Stimulated activated CD4-positive, alpha-beta T cell treated with anti-CD3 and anti-CD28 coated beads, Interleukin-4, amount 100 ng/mL, for 24 hours (primary cell): ENCODE measurements around the gene PRR5.
"Not testable (repeated sequence)": the region's sequence is repeated elsewhere in the genome, so short reads cannot be mapped to it uniquely, and the experiment has no call there.

Source experiments
- DNase-seq: peaks from one replicate; pipeline ENCODE4 v3.0.0-alpha.2; 2020

The PRR5 gene, protein sequence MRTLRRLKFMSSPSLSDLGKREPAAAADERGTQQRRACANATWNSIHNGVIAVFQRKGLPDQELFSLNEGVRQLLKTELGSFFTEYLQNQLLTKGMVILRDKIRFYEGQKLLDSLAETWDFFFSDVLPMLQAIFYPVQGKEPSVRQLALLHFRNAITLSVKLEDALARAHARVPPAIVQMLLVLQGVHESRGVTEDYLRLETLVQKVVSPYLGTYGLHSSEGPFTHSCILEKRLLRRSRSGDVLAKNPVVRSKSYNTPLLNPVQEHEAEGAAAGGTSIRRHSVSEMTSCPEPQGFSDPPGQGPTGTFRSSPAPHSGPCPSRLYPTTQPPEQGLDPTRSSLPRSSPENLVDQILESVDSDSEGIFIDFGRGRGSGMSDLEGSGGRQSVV

DNA sequence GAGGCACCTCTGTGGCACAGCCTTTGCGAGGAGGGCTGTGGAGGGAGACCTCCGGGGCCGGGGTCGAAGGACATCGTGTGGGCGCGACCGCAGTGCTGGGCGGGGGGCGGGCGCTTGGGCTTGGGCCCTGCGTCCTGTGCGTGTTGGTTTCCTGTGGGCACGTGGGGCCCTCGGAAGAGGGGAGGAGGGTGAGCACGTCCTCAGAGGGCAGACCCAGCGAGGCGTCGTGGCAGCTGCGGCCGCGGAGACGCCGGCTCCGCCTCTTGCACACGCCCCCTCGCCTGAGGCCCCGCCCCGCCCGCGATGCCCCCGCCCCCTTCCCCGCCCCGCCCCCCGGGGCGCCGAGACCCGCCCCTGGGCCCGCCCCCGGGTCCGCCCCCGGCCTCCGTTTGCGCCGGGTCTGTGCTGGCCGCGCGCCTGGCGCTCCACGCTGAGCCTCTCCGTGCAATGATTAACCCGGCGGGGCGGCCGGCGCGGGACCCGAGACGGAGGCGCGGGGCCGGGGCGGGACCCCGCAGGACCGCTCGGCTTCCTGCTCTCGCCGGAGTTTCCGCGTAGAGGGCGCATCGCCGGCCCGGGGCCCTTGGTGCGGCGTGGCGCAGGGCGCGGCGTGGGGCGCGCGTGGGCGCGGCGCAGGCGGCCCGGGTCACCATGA, at the start of gene PRR5:
Gene PRR5 (plus strand): TSS at position 381 of the 655 bp plus-strand sequence. CDS start 271 bp downstream, at position 652.
- peak; percentile 77 for DNase-seq

DNA sequence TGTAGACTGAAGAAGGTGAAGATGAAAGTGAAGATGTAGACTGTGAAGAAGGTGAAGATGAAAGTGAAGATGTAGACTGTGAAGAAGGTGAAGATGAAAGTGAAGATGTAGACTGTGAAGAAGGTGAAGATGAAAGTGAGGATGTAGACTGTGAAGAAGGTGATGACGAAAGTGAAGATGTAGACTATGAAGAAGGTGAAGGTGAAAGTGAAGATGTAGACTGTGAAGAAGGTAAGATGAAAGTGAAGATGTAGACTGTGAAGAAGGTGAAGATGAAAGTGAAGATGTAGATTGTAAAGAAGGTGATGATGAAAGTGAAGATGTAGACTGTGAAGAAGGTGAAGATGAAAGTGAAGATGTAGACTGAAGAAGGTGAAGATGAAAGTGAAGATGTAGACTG, 49.1 kb upstream of the PRR5 start:
- not testable (repeated sequence) for DNase-seq

DNA sequence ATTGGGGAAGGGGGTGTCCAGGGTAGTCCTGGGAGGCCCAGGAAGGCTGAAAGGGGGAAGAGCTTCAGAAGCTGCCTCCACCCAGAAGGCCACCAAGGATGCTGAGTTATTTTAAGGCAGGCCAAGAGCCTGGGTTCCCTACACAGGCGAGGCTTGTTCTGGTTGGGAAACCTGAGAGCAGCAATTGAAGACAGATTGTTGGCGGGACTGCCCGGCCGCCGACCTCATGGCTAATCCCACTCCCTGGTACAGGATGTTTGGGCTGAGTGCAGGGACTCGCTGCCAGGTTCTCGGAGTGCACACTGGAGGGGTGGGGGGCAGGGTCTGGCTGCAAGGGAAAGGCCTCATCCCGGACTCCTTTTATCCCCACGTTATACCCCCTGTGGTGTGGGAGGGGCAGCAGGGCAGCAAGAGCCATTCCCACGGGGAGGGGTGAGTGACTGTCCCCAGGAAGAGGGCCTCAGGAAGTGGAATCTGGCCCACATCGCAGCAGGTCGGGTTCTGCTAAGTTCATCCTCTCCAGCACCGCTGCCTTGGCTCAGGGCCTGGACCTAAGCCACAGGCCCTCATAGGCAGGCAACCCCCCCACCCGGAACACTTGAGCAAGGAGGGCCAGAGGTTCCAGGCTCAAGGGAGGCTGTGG, 43.6 kb upstream of the PRR5 start:
- DNase-seq = no peak

DNA sequence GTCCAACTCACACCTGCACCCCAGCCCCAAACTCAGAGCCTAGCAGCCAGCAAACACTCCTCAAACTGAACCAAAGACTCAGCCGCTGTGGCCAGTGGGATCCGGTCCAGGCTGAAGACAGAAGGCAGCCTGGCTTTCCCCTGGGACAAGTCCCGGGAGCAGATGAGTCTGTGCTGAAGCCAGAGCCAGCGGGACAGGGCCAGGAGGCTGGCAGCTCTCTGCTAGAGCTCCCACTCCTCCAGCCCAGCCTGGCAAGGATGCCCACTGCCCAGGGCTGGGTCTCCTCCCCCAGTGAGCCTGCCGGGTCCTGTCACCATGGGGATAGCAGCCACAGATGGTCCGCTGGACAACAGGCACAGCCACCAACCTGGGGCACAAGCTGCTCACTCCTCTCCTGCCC, 42.9 kb upstream of the PRR5 start:
- no peak for DNase-seq

DNA sequence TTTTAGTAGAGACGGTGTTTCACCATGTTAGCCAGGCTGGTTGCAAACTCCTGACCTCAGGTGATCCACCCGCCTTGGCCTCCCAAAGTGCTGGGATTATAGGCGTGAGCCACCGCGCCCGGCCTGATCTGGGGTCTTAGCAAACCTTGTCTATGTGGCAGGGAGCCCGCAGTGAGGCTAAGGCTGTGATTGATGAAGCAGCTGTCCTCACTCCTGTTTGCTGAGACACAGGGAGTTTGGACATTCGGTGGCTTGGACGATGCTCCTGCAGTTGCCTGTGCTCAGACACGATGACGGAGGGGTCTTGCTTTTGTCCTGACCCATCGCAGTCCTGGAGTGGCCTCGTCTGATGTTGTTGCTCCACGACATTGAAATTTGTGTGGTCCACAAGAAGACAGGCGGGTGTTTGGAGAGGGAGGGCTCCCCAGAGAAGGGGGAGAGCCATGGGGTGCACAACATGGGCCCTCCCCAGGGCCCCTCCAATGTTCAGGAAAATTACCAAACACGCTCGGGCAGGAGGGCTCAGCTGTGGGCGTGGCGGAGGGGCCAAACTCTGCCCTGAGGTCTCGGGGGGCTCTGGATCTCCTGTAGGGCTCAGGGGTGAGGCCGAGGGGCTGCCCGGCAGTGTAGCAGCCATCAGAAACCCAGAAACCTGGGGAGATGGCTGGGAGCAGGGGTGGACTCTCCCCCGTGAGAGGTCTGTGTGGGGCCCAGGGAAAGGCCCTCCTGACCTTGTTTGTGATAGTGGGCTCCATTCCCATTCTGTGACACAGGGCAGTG, 41.8 kb upstream of the PRR5 start:
- no peak for DNase-seq

DNA sequence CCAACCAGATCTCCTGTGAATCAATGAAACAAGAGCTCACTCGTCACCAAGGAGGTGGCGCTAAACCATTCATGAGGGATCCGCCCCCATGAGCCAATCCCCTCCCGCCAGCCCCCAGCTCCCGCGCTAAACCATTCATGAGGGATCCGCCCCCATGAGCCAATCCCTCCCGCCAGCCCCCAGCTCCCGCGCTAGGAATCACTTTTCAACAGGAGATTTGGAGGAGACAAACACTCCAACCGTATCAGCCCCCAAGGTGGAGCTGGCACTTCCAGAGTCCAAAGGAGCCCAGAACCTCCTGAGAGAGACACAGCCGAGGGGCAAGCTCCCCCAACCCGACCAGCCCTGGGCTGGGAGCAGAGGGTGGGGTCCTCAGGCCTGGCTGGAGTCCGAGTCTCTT, 40.9 kb upstream of the PRR5 start:
- no peak for DNase-seq

DNA sequence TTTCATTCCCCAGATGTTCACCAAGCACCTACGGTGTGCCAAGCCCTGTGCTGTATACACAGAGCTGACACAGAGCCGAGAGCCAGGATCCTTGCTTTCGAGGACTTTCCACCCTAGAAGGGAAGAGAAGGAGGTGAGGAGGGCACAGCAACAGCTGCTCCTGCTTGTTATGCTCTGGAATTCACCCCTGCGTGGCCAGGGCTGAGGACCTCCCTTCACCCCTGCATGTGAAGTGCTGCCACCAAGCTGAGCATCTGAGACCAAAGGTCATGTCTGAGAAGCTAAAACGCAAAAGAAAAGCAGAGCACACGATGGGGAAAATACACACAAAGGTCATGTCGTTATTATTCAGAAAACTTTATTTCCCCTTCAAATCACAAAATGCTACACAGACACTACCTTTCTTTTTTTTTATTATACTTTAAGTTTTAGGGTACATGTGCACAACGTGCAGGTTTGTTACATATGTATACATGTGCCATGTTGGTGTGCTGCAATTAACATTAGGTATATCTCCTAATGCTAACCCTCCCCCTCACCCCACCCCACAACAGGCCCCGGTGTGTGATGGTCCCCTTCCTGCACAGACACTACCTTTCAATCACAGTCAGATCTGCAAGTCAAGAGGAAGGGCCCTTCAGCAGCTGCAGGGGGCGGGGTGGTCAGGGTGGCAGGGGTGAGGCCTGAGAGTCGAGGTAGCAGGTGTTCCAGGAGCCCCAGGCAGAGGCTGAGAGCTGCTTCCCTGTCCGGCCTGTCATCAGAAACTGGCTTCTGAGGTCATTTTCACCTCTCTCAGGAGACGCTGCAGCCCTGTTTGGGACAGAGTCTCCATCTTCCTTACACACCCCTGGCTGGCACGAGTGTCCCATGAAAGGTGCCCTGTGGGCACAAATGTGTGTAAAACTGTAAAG, 40.1 kb upstream of the PRR5 start:
- no peak for DNase-seq

DNA sequence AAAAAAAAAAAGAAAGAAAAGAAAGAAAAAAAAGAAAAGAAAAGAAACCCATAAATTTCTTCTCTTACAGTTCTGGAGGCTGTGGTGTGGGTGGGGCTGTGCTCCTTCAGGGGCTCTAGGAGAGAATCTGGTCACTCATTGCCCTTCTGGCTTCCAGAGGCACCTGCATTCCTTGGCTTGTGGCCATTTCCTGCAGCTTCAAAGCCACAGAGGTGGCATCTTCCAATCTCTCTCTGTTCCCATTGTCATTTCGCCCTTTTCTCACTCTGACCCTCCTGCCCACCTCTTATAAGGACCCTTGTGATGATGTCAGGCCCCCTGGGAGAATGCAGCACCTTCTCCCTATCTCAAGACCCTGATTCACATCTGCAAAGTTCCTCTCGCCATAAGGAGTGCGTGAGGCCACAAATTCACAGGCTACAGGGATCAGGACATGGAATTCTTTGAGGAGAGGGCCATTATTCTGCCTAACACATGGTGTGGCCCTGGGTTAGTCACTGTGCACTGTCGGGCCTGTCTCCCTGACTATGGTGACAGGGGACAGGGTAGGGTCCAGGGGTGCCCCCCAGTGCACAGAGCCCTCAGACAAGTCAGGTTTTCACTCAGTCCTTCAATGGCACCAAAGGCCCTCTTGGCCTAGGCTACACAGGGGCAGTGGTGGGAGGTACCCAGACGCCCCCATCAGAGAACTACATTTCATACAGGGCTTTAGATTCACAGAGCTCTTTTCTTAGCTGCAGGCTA, 38.6 kb upstream of the PRR5 start:
- DNase-seq = no peak

DNA sequence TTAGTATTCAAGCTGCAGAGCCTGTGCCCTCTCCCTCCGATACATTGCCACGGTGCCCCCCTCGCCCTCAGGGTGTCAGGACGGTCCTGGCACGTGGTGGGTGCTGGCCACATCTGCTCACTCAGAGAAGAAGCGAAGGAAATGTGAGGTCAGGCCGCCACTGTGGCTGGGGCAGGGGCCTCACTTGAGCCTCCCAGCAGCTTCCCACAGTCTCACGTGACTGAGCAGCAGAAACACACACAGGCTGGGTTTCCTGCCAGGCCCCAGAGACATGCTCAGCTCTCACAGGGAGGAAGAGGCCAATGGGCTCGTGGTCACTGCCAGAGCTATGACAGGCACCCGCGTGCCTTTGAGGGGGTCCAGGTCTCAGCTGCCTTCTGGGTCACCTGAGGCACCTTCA, 37.9 kb upstream of the PRR5 start:
- DNase-seq = peak; percentile 40

DNA sequence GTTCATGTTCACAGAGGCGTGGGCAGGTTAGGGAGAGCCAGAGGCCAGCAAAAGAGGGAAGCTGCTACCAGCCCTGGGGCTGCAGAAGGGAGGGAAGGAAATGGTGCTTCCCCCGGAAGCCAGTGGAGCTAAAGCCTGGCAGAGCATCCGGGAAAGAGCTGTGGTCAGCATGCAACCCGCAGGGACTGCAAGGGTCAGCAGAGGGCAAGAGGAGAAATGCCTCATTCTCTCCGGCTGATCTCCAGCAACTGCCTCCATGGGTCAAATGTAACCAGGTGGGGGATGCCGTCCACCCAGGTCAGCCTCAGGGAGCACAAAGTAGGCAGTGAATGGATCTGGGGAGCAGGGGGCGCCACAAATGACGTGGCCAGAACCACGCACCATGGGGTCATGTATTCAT, 36.9 kb upstream of the PRR5 start:
- no peak for DNase-seq

DNA sequence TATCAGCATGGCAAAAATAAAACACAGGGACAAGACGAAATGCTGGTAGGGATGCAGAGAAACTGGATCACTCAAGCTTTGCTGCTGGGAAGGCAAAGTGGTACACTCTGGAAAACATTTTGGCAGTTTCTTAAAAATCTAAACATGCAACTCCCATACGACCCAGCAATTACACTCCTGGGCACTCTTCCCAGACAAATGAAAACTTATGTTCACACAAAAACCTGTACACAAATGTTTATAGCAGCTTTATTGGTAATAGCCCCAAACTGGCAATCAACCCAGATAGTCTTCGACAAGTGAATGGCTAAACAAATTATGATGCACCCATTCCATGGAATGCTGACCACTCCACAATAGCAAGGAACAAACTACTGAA, 35.8 kb upstream of the PRR5 start:
- no peak for DNase-seq

DNA sequence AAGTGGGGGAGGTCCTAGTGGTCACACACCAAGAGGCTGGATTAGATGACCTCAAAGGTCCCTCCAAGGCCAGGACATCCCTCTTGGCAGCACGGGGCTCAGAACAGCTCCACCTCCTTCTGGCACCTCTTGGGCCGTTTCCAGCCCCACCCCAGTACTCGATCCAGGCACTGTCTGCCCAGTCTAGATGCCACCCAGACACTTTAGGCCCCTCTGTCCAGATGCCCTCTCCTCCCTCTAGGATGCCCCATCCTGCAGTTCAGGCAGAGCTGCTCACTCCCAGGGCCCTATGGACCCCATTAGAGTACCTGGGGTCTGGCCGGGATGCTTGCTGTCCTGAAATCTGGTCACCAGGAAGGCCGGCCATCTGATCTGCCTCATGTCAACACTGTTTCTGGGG, 34.7 kb upstream of the PRR5 start:
- DNase-seq = no peak

DNA sequence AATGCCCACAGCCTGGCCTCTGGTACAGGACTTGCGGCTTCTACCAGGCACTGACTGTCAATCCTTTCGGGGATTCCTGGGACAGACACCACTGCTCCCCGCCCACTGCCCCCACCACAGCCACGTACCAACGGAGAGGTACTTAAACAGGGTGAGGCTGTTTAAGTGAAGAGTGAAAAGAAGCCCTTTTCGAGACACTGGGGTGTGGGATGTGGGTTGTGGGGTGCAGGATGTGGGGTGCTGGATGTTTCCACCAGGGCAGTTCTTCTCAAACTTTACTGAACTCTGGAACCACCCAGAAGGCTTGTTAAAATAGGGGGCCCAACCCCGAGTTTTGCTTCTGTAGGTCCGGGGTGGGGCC, 34.2 kb upstream of the PRR5 start:
- DNase-seq = peak; percentile 55

DNA sequence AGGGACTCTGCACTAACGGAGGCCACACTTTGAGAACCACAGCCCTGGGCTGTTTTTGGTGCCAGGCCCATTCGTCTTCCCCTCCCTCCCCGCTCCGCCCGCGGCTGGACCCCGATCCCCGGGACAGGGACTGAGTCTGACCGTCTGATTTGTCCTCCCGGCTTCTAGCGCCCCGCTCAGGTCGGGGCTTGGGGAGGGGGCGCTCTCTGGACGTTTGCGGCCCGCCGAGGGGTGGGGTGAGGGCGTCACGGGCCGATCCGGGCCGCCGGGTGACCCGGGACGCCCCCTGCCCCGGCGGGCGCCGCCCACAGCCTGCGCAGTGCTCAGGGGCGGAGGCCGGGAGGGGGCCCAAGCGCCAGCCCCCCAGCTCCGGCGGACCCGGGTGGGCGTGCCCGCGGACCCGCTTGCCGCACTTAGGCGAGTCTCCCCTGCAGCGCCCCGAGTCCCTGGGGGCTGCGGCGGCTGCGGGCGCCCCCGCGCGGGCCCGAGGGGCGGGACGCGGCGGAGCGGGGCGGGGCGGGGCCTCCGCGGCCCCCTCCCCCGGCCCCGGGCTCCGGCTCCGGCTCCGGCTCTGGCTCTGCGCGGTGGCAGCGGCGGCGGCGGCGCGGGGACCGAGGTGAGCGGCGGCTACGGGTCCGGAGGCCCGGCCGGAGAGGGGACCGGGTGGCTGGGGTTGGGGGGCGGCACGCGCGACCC, 33.7 kb upstream of the PRR5 start:
- DNase-seq = peak; percentile 24

DNA sequence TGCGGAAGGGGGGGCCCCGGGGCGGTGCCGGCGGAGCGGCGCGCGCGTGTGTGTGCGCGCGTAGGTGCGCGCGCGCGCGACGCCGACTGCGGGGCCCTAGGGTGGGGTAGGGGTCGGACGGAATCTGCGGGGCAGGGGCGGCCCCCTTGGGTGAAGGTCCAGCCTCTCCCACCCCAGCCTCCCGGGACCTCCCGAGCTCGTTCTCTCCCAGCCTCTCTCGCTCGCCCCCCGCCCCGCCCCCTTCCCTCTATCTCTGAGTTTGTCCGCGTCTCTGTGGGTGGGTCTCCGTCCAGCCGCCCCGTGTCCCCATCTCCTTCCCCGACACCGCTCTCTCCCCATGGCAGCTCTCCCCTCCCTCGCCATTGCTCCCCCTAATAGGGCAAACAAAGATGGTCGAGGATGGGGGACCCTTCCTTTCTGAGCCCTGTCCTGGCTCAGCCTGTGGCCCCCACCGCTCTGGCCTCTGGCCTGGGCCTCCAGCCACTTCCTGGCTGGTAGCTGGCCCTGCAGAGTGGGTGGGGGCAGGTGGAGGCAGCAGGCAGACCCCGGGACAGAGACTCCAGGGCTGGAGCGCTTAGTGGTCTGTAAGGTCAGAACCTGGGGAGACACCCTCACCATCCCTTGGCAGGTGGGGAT, 33.0 kb upstream of the PRR5 start:
- DNase-seq = no peak

DNA sequence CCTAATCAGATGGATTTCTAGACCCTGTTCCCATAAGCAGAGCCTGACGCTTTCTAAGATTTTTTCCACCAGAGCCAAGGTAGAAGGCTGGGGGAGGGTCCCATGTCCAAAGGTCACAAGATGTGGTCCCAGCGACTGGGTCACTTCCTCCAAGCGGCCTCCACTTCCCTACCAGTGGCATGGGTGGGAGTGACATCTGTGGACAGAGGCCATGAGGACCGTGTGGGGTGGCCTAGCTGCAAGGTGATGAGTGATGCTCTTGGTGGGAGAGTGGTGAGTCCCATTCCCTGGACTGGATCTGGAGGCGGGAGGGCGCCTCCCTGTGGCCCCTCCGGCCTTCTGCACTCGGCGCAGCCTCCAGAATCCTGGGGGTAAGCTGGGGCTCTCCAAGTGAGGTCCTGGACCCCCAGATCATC, 32.4 kb upstream of the PRR5 start:
- DNase-seq = no peak

DNA sequence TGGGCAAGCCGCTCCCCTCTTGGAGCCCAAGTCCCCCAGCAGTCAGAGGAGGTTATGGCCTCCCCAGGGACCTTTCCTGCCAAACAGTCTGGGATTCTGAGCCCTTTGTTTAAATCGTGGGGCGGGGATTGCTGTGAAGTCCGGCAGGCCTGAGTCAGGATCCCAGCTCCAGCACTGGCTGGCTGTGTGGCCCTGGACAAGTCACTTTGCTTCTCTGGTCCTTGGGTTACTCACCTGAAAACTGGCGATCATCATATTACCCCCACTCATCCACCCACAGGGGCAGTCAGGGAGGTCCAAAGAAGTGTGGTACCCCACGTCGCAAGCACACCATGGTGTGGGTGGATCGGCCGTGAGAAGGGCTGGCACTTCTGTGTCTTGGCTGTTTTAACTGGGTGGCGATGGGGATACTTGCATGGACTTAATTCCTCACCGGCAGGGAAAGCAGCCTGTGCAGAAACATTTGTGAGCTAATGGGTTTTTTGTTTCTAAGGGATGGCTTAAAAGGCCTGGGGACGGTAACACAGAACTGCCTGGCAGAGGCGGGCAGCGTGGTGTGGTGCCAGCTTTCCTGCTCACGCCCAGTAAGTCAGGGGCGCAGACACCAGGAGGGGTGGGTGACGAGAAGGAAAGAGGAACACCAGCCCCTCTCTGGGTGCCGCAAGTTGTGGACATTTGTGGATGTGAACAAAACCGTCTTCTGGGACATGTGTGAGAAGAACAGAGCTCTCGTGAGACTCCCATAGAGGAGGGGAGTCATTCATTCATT, 31.6 kb upstream of the PRR5 start:
- no peak for DNase-seq

DNA sequence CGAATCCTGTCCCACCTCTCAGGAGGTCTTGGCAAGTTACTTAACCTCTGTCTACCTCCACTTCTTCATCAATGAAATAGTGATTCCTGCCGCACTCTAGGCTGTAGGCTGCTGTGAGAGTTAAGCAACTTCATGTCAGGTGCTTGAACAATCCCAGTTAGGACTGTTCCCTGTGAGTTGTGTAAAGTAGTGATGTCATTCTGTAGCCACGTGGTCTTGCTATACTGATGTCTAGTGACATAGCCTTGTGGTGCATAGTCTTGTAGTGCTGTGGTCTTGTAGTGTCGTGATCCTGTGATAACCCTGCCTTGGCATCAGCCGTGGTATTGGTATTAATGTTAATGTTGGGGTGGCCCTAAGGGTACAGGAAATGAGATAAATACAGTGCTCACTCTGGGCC, 30.3 kb upstream of the PRR5 start:
- no peak for DNase-seq

DNA sequence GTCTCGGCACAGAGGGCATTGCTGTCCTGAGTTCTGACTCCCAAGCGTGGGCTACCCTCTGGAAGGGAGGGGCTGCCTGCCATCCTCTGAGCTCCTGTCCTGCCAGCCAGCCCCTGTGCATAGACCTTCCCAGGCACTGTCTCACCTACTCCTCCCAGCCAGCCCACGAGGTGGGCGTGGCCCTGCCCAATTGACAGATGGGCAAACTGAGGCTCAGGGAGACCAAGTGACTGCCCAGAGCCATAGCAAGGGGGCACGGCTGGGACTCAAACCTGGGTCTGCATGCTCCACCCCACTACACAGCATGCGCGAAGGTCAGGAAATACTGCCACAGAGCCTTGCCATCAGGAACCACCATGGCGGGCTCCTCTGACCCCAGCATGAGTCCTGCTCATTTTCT, 29.4 kb upstream of the PRR5 start:
- DNase-seq = no peak

DNA sequence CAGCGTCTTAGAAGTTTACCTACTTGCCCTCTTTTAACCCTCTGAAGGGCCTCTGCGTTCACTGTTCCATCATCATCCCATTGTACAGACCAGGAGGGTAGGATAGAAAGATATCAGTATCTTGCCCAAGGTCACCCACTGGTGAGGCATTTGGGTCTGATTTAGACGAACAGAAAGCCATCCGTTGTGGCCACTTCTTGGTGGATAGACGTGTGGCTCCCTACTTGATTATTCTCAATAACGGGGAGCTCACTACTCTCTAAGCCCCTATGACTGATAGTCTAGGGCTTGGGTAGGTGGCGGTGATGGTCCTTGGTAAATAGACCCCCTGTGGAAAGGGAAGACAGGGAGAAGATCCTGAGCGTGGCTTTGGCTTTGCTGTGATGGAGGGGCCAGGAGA, 28.6 kb upstream of the PRR5 start:
- DNase-seq = no peak
